HG03159 (cell line): ENCODE measurements around the gene GNA12.
"Not testable (repeated sequence)": the region's sequence is repeated elsewhere in the genome, so short reads cannot be mapped to it uniquely, and the experiment has no call there.

Experiments
- ATAC-seq: cut with Tn5 transposase; IDR thresholded peaks from one replicate; pipeline ENCODE4 v1.9.1; 2021; ENCODE audit warnings: mild to moderate bottlenecking, moderate library complexity; ENCODE audit not compliant: unreplicated experiment

Gene GNA12

DNA sequence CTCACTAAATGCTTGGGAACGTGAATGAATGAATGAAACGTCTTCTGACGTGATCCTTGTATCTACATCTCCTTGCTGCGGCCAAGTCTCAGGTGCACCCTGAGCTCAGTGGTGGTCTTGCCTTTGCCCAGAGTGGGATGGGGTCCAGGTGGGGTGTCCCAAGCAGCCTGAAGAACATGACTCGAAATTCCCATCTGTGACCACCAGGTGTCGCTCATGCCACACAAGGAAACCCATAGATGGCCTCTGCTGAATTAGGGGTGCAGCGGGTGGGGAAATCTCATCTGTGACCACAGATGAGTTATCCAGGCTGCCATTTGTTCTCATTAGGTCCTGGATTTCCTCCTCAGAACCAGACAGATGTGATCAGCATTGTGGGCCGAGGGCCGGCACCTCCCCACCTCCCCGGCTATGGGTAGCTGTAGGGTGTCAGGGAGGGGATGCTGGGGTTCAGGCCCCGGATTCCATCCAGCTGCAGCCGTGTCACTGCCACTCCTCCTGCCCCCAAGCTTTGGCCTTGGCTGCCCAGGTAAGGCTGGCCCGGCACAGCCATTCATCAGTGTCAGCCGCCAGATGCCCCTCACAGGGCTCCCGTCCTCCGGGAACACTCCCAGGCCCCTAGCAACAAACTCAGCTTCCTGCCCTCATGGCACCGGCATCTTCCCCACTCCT lies 21.0 kb upstream of the GNA12 start:
- no peak for ATAC-seq

GRCh38 chr7:2864204-2864985 lies 20.3 kb upstream of the GNA12 start:
- no peak for ATAC-seq

DNA sequence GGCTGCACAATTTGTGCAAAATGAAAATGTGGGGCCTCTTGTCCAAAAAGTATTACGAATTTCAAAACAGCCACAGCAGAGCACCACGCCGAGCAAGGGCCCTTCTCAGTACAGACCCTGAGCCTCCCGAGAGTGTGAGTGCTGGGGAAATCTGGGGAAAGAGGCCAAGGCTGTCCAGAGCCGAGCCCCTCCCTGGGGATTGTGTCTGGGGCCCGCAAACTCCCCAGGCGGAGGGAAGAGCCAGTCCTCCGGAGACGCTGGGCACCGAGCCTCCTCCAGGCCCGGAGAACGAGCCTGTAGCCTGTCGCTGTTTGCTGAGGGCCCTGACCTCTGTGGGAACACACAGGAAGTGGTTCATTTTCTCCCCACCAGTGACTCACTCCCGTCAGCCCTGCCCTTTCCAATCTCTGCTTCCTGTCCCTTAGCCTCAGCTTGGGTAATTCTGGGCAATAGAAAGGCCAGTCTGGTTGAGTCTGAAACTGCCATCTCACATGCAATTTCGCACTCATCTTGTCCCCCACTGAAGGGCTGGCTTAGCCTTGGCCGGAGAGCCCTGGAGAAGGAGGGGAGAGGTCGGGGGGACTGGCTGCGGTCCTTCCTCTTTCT lies 19.5 kb upstream of the GNA12 start:
- ATAC-seq: peak; percentile 91

GRCh38 chr7:2862831-2863361 lies 18.8 kb upstream of the GNA12 start:
- no peak for ATAC-seq

DNA sequence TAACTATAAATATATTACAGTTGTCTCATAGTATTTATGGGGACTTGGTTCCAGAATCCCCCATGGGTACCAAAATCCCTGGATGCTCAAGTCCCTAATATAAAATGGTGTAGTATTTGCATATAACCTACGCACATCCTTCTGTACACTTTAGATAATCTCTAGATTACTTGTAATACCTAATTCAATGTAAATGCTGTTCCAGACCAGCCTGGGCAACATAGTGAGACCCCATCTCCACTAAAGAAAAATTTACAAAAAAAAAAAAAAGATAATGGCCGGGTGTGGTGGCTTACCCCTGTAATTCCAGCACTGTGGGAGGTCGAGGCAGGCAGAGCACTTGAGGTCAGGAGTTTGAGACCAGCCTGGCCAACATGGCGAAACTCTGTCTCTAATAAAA lies 17.4 kb upstream of the GNA12 start:
- no peak for ATAC-seq

DNA sequence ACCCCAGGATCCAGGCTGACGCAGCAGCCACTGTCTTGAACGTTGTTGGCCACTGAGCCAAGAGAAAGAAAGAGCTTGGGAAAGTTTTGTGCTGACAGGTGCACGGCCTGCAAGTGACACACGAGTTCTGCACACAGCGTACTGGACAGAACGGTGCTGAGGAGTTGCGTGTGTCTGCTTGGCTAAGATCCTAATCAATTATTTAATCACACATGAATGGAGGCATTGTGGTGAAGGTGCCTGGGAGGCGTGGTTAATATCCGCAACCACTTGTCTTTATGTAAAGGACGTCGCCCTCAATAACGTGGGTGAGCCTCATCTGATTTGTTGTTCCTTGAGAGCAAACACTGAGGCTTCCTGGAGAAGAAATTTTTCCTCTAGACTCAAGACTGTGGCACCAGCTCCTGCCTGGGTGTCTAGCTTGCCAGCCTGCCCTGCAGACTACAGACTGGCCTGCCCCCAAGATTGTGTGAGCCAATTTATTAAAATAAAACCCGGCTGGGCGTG lies 16.6 kb upstream of the GNA12 start:
- ATAC-seq: no peak

GRCh38 chr7:2859952-2860351 lies 15.8 kb upstream of the GNA12 start:
- ATAC-seq: no peak

DNA sequence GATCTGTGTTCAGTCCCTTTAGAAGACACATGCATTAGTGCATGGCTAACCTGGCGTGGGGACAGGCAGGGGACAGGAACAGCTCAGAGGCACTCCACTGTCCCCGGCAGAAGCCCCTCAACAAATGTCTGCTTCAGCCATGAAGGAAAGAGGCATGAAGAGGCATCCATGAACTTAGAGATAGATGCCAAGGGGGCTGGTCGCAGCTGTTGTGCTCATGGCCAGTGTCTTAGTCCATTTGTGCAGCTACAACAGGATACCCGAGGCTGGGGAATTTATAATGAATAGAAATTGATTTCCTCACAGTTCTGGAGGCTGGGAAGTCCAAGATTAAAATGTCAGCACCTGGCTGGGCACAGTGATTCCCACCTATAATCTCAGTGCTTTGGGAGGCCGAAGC lies 14.5 kb upstream of the GNA12 start:
- ATAC-seq: no peak

DNA sequence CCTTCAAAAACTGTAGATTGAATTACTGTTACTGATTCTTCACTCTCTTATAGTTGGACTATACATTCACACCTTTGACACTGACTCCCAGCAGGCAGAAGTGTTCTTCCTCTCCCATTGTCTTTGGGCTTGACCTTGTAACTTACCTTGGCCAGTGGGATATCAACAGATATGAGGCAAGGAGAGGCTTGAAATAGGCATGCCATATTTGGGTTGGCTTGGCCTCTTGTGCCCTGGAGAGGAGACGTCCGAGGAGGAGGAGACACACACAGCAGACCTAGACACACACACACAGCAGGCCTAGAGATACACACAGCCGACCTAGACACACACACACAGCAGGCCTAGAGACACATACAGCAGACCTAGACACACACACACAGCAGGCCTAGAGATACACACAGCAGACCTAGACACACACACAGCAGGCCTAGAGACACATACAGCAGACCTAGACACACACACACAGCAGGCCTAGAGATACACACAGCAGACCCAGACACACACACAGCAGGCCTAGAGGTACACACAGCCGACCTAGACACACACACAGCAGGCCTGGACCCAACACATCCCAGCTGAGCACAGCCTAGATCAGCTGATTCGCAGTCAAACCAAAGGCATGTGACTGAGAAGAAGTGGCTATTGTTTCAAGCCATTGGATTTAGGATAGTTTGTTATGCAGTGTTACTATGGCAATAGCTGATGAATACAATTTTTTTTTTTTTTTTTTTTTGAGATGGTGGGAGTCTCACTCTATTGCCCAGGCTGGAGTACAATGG lies 12.5 kb upstream of the GNA12 start:
- no peak for ATAC-seq

DNA sequence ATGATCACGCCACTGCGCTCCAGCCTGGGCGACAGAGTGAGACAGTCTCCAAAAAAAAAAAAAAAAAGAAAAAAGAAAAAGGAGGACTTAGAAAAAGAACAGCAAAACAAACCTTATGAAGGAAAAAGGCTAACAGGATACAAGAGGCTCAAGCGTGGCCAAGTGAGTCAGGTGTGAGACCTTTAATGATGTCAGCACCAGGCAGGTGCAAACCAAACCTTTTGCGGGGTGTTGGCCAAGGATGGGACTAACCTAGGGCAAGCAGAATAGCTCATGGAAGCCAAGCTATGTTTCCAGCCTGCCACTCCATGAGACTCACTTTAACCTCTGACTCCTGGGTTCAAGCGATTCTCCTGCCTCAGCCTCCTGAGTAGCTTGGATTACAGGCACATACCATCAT lies 11.3 kb upstream of the GNA12 start:
- ATAC-seq: no peak

DNA sequence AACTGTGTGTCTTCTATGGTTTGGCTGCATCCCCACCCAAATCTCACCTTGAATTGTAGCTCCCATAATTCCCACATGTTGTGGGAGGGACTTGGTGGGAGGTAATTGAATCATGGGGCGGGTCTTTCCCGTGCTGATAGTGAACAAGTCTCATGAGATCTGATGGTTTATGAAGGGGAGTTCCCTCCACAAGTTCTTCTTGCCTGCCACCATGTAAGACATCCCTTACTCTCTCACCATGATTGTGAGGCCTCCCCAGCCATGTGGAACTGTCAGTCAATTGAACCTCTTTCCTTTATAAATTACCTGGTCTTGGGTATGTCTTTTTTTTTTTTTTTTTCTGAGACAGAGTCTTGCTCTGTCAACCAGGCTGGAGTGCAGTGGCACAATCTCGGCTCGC lies 9.4 kb upstream of the GNA12 start:
- not testable (repeated sequence) for ATAC-seq

DNA sequence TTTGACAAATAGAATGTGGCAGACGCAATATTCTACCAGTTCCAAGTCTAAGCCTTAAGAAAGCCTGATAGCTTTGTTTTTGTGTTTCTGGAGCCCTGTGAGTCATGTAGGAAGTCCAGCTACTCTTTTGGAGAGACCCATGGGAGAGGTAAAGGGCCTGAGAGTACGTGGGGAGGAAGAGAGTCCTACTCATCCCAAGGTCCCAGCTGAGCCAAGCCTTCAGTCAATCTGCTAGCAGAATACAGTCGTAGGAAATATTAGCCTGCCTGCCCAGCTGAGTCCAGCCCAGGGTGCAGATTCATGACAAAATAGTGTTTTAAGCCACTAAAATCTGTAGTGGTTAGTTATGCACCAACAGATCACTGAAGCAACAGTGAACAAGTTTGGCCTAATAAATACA lies 9.0 kb upstream of the GNA12 start:
- ATAC-seq: no peak

DNA sequence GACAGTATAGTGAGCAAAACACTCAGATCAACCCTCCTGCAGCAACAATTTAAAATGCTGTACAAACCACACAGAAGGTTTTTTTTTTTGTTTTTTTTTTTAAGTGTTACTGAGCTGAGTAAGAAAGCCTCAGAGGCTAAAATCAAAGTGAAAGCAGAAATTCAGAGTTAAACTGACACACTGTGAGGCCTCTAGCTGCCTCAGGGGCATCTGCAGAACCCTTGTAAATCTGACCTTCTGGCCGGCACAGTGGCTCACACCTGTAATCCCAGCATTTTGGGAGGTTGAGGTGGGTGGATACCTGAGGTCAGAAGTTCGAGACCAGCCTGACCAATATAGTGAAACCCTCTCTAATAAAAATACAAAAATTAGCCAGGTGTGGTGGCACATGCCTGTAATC lies 7.4 kb upstream of the GNA12 start:
- ATAC-seq: peak; percentile 72

DNA sequence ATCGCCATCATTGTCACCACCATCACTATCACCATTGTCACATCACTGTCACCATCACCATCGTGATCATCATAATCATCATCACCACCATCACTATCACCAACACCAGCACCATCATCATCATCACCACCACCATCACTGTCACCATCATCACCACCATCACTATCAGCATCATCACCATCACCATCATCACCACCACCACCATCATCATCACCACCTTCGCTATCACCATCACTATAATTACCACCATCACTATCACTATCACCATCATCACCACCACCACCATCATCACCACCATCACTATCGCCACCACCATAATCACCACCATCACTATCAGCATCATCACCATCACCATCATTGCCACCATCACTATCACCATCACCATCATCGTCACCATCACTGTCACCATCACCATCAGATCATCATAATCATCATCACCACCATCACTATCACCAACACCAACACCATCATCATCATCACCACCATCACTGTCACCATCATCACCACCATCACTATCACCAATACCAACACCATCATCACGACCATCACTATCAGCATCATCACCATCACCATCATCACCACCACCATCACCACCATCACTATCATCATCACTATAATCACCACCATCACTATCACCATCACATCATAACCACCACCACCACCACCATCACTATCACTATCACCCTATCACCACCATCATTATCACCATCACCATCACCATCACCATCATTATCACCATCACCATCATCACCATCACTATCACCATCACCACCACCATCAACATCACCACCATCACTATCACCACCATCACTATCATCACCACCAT lies 6.0 kb upstream of the GNA12 start:
- no peak for ATAC-seq

GRCh38 chr7:2845034-2845592 lies 1.0 kb upstream of the GNA12 start:
- no peak for ATAC-seq

GRCh38 chr7:2843711-2844152 lies 376 bp downstream of the GNA12 start:
- no peak for ATAC-seq

- ATAC-seq: no peak
Measured at GRCh38 chr7:2843191-2843685, 870 bp downstream of the GNA12 start.

- no peak for ATAC-seq
Measured at GRCh38 chr7:2841907-2842306, 2.2 kb downstream of the GNA12 start.

DNA sequence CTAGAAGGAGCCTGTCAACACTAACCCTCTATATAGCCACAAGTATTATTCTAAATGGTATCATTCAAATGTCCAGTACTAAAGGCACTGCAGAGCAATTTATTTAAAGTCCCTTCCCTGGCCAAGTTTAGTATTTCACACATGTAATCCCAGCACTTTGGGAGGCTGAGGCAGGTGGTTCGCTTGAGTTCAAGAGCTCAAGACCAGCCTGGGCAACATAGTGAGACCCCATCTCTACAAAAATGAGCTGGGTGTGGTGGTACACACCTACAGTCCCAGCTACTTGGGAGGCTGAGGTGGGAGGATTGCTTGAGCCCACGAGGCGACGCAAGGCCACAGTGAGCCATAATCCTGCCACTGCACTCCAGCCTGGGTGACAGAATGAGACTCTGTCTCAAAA lies 3.6 kb downstream of the GNA12 start:
- no peak for ATAC-seq
